ENCODE data around the gene RTN3.
A peak's percentile ranks its signal among the peaks of the same experiment; 100 is the strongest.

The RTN3 gene

DNA sequence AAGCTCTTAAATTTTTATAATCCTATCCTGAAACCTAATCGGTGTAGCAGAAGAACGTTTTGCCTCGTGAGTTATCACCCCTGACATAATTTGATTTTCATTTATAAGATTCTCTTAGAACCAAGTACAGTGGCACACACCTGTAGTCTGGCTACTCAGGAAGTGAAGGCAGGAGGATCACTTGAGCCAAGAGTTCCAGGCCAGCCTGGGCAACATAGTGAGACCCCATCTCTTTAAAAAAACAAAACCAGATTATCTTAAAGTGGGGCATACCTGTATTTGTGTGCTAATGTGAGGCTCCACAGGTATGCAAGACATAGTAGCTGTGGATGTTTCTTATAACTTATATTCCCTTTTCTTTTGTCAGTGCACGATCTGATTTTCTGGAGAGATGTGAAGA, 68.3 kb downstream of the RTN3 start:
- H3K4me3 ChIP-seq = no peak overlapping the region
- peaks cover 18 to 47% (median 37%) of the 10 kb centered on the region in 3 donors for H3K36me3 ChIP-seq
- TF ChIP-seq, protein P1, sequence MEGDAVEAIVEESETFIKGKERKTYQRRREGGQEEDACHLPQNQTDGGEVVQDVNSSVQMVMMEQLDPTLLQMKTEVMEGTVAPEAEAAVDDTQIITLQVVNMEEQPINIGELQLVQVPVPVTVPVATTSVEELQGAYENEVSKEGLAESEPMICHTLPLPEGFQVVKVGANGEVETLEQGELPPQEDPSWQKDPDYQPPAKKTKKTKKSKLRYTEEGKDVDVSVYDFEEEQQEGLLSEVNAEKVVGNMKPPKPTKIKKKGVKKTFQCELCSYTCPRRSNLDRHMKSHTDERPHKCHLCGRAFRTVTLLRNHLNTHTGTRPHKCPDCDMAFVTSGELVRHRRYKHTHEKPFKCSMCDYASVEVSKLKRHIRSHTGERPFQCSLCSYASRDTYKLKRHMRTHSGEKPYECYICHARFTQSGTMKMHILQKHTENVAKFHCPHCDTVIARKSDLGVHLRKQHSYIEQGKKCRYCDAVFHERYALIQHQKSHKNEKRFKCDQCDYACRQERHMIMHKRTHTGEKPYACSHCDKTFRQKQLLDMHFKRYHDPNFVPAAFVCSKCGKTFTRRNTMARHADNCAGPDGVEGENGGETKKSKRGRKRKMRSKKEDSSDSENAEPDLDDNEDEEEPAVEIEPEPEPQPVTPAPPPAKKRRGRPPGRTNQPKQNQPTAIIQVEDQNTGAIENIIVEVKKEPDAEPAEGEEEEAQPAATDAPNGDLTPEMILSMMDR (IDR thresholded peaks at IDR 0.05) = no peak
- DNase-seq = no peak
- H3K4me1 ChIP-seq = peaks cover 0 to 4% (median 2%) of the 10 kb centered on the region in 4 donors
- intact Hi-C loops (cut with DNase I; ENCODE audit: low total_unique reads) = no loop called here
- no peak overlapping the region for H3K27ac ChIP-seq
- no peaks in the 10 kb centered on the region for H3K27me3 ChIP-seq
- no peaks in the 10 kb centered on the region for H3K9me3 ChIP-seq

DNA sequence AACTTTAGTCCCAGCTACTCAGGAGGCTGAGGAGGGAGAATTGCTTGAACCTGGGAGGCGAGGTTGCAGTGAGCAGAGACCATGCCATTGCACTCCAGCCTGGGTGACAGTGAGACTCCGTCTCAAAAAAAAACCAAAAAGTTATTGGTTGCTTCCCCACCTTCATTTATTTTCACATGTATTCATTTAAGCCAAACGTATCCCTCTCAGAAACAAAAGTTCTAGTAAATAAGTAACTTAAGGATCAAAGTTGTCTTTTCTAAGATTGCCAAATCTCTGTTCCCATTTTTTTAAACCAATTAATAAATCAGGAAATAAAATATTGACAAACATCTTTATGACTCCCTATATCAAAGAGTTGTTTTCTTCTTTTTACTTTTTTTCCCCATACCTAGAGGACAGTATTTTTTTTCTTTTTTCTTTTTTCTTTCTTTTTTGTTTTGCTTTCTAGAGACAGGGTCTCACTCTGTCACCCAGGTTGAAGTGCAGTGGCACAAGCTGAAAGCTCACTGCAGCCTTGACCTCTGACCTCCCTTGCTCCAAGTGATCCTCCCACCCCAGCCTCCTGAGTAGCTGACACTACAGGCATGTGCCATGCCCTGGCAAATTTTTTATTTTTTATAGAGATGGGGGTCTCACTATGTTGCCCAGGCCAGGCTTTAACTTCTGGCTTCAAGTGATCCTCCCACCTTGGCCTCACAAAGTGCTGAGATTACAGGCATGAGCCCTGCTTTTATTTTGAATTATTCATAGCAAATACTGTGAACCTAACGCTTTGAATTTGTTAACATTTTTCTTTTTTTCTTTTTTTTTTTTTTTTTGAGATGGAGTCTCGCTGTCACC, 75.8 kb downstream of the RTN3 start:
- intact Hi-C loops (cut with DNase I; ENCODE audit: low total_unique reads) = no loop called here
- Histone ChIP-seq H3K4me3 (no peak overlapping the region), H3K9me3 (no peaks in the 10 kb centered on the region), H3K27ac (no peak overlapping the region), H3K36me3 (peaks cover 13 to 60% (median 39%) of the 10 kb centered on the region in 3 donors), H3K4me1 (peaks cover 0 to 6% (median 3%) of the 10 kb centered on the region in 4 donors), H3K27me3 (no peaks in the 10 kb centered on the region)
- TF ChIP-seq, protein P1 (IDR thresholded peaks at IDR 0.05) = no peak
- DNase-seq = no peak

DNA sequence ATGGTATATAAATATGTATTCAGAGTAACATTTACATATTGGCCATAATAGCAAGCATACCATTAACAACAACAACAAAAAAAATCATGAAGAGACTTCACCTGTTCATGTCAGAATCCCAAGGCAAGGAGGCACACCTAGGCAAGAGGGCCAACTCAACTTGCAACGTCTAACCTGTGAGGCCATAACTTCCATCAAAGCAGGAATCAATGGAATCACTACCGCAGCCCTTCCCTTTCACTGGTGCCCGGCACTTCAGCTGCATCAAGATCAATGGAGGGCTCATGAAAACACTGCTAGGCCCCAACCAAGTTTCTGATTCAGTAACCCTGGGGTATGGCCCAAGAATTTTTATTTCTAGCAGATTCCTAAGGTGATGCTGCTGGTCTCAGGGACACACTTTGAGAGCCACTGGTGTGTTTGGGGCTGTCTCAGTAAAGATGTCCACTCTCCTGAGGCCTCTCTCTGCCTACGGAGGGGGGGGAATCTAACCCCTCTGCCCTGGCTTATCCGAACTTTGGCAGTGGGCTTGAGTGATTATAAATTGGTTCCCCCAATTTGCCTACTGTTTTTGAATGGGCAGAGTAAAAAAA, 79.3 kb downstream of the RTN3 start:
- no peak overlapping the region for H3K4me3 ChIP-seq
- no peaks in the 10 kb centered on the region for H3K9me3 ChIP-seq
- intact Hi-C loops (cut with DNase I; ENCODE audit: low total_unique reads) = no loop called here
- H3K36me3 ChIP-seq = peaks cover 8 to 49% (median 23%) of the 10 kb centered on the region in 3 donors
- H3K27me3 ChIP-seq = no peaks in the 10 kb centered on the region
- no peak overlapping the region for H3K27ac ChIP-seq
- H3K4me1 ChIP-seq = peaks cover 0 to 29% (median 16%) of the 10 kb centered on the region in 4 donors
- DNase-seq = no peak
- TF ChIP-seq, protein P1 (IDR thresholded peaks at IDR 0.05) = no peak

DNA sequence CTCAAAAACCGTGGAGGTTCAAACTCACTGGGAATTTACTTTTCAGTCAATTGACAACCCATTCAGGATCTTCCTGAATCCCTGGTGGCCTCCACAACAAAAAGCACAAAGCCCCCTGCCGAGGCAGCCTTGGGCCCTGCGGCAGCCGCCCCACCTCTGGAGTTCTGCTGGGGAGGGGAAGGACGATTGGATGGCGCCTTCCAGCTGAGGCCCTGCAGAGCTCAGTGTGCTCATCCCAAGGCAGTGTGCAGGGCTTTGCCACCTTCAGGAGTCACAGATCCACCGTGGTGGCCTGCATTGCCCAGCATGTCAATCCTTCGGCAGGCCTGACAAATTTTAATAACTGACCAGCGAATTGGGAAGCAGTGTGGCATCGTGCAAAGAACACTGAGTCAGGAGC, 79.9 kb downstream of the RTN3 start:
- no peak overlapping the region for H3K27ac ChIP-seq
- H3K27me3 ChIP-seq = no peaks in the 10 kb centered on the region
- peaks cover 8 to 44% (median 22%) of the 10 kb centered on the region in 3 donors for H3K36me3 ChIP-seq
- no peak for DNase-seq
- intact Hi-C loops (cut with DNase I; ENCODE audit: low total_unique reads) = no loop called here
- no peak overlapping the region for H3K4me3 ChIP-seq
- TF ChIP-seq, protein P1 (IDR thresholded peaks at IDR 0.05) = no peak
- H3K4me1 ChIP-seq = peaks cover 0 to 35% (median 19%) of the 10 kb centered on the region in 4 donors
- no peaks in the 10 kb centered on the region for H3K9me3 ChIP-seq

DNA sequence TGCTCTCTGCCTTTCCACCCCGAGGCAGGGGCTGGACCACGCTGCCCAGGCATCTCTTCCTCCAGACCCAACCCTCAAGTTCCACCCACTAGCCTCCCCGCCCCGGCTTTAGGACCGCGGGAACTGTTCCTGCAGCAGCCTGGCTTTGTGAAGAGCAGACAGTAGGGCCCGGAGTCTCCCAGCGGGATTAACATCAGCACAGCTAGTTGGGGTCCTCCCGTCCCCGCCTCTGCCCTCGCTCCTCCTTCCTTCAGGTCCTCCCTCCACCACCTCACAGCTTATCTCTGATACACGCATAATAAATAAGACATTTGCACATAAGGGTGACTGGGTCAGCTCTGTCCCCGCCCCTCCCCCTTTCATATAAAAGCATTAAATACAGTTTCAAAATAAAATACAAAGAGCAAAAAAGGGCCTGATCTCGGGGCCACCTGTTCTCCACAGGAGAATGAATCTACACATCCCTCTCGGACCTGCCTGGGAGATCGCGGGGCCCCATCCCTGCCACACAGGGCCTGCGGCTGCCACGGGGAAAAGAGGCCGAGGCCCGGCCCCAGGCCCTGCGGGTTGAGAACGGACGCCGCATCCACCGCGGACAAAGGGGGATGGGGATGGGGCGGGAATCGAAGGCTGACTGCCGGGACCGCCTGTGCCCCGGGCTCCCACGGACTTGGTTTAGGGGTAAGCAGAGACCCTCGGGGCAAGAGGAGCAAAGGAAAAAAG, 80.8 kb downstream of the RTN3 start:
- Histone ChIP-seq H3K4me1 (peaks cover 0 to 43% (median 27%) of the 10 kb centered on the region in 4 donors), H3K4me3 (peak overlapping the region; percentile 55), H3K27ac (peak overlapping the region; percentile 56 to 75), H3K27me3 (no peaks in the 10 kb centered on the region), H3K9me3 (no peaks in the 10 kb centered on the region), H3K36me3 (peaks cover 8 to 37% (median 14%) of the 10 kb centered on the region in 3 donors)
- intact Hi-C loops (cut with DNase I; ENCODE audit: low total_unique reads) = no loop called here
- DNase-seq = peak in 1 of 2 donors; percentile 32
- TF ChIP-seq, protein P1 (IDR thresholded peaks at IDR 0.05) = no peak
